PFSK-1 (cell line): ENCODE data around the gene MLNR.

Experiments
- FOXP2 ChIP-seq: optimal IDR thresholded peaks from 2 replicates; pipeline ENCODE3; 2011; ENCODE audit warnings: borderline replicate concordance, control low read depth, inconsistent platforms; ENCODE audit not compliant: insufficient read depth; ENCODE audit errors: extremely low read length, extremely low read depth
- POLR2AphosphoS5 ChIP-seq: IDR thresholded peaks from 2 replicates; pipeline ENCODE4 v1.6.1; 2012; ENCODE audit warnings: low read depth, mild to moderate bottlenecking, control low read depth, low read length, moderate library complexity
- SIN3A ChIP-seq: IDR thresholded peaks from 2 replicates; pipeline ENCODE4 v1.6.1; 2012; ENCODE audit warnings: mild to moderate bottlenecking, low read length, moderate library complexity, borderline replicate concordance; ENCODE audit not compliant: insufficient read depth
- TAF1 ChIP-seq: IDR thresholded peaks from 2 replicates; pipeline ENCODE4 v1.6.1; 2012; ENCODE audit warnings: low read length, control low read depth, borderline replicate concordance; ENCODE audit not compliant: insufficient read depth
- TF ChIP-seq, protein P1 (sequence below), 2 experiments: IDR thresholded peaks; 2 replicates each; pipeline versions ENCODE4 v1.6.1 to v1.8.0; 2011 to 2012; ENCODE audit warnings: low read depth in 2 of 2, low read length in 2 of 2, control low read depth in 1 of 2, inconsistent platforms in 1 of 2, mild to moderate bottlenecking in 1 of 2, moderate library complexity in 1 of 2; ENCODE audit not compliant: insufficient read depth in 1 of 2

Gene MLNR

GRCh38 chr13:49247643-49248621, 27.8 kb downstream of the MLNR start, which contains the start of gene CDADC1:
Gene CDADC1 (plus strand): TSS chr13:49247925. CDS start chr13:49248038, 113 bp downstream.
- TF ChIP-seq TAF1, result peak; percentile 22; the same call in 1 of the 2 replicates
- peak; percentile 82 for TF ChIP-seq POLR2AphosphoS5
- TF ChIP-seq, protein P1, sequence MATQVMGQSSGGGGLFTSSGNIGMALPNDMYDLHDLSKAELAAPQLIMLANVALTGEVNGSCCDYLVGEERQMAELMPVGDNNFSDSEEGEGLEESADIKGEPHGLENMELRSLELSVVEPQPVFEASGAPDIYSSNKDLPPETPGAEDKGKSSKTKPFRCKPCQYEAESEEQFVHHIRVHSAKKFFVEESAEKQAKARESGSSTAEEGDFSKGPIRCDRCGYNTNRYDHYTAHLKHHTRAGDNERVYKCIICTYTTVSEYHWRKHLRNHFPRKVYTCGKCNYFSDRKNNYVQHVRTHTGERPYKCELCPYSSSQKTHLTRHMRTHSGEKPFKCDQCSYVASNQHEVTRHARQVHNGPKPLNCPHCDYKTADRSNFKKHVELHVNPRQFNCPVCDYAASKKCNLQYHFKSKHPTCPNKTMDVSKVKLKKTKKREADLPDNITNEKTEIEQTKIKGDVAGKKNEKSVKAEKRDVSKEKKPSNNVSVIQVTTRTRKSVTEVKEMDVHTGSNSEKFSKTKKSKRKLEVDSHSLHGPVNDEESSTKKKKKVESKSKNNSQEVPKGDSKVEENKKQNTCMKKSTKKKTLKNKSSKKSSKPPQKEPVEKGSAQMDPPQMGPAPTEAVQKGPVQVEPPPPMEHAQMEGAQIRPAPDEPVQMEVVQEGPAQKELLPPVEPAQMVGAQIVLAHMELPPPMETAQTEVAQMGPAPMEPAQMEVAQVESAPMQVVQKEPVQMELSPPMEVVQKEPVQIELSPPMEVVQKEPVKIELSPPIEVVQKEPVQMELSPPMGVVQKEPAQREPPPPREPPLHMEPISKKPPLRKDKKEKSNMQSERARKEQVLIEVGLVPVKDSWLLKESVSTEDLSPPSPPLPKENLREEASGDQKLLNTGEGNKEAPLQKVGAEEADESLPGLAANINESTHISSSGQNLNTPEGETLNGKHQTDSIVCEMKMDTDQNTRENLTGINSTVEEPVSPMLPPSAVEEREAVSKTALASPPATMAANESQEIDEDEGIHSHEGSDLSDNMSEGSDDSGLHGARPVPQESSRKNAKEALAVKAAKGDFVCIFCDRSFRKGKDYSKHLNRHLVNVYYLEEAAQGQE (IDR thresholded peaks at IDR 0.05; ENCODE audit: insufficient read depth in 1 of 2, low read depth in 2 of 2, low read length in 2 of 2), result no peak
- TF ChIP-seq SIN3A, result peak; percentile 77; the same call in 1 of the 2 replicates
- peak; percentile 33 for TF ChIP-seq FOXP2

DNA sequence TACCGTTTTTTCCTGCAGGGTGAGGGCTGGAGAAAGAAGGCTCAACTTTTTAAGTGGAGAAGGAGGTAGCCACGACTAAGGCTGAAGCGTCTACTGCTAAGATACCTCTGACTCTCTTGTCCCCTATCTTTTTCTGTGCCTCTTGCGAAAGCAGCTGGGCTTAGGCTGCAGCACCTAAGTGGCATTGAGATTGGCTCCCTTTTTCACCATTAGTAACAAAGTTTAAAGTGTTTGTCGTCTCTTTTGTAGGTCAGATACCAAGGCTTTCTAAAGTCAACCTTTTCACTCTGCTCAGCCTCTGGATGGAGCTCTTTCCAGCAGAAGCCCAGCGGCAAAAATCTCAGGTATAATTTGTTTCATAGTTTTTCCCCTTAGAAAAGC, 28.5 kb downstream of the MLNR start:
- TF ChIP-seq, protein P1 (IDR thresholded peaks at IDR 0.05; ENCODE audit: insufficient read depth in 1 of 2, low read depth in 2 of 2, low read length in 2 of 2), result no peak
- TF ChIP-seq TAF1 (no peak), SIN3A (no peak), FOXP2 (no peak), POLR2AphosphoS5 (no peak)

GRCh38 chr13:49251326-49251725, 31.2 kb downstream of the MLNR start:
- TF ChIP-seq SIN3A (no peak), FOXP2 (no peak), POLR2AphosphoS5 (no peak), TAF1 (no peak)
- TF ChIP-seq, protein P1 (IDR thresholded peaks at IDR 0.05; ENCODE audit: insufficient read depth in 1 of 2, low read depth in 2 of 2, low read length in 2 of 2), result no peak

DNA sequence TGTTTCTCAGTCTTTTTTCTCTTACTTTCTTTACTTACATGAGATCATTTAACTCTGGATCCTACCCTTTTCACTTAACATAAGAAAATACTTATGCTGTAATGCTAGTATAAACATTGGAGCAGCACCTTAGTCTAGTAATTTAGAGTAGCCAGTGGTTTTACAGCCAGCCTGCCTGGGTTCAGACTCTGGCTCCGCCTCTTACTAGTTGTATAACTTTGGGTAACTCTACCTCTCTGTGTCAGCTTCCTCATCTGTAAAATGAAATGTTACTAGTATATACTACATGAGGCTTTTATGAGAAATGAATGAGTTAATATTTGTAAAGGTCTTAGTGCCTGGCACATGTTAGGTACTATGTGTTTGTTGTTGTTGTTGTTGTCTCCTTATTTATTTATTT, 33.2 kb downstream of the MLNR start:
- TF ChIP-seq SIN3A, result no peak
- TF ChIP-seq POLR2AphosphoS5, result no peak
- no peak for TF ChIP-seq TAF1
- TF ChIP-seq, protein P1 (IDR thresholded peaks at IDR 0.05; ENCODE audit: insufficient read depth in 1 of 2, low read depth in 2 of 2, low read length in 2 of 2), result no peak
- no peak for TF ChIP-seq FOXP2
